NCI-H526 treated with DMSO at 0.1 percent for 48 hours (cell line): ENCODE measurements around the gene OR5A1.

ENCODE experiments used
- DNase-seq: peaks from one replicate; lab custom pipeline; 2025; lab: John Stamatoyannopoulos, UW

The OR5A1 gene

DNA sequence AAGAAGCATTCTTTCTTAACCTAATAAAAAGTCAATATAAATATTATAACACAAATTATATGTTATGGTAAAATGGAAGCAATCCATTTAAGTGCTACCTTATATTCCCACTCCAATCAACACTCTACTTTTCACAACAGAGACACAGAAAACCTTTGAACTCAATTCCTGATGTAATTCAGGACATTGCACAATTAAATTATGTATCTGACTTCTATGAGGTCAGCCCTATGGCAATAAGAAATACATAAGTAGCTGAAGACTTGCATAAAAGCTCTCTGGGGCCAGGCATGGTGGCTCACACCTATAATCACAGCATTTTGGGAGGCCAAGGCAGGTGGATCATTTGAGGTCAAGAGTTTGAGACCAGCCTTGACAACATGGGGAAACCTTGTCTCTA, 43.6 kb downstream of the OR5A1 start:
- no peak for DNase-seq

DNA sequence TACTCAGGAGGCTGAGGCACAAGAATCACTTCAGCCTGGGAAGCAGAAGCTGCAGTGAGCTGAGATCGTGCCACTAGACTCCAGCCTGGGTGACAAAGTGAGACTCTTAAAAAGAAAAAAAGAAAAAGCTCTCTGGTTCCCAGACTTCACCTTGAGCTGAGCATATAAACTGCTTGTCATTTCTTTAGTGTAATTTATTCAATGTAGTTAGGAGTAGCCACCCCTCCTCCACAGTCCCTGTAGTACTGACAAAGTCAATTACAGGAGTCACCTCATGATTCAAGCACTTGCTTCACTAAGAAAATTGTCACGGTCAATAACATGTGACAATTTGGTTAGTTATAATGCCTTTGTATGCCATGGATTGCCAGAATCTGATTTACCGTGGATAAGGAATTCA, 44.1 kb downstream of the OR5A1 start:
- DNase-seq = no peak
